HG03457 (cell line): ENCODE measurements around the gene KCNAB1.

ENCODE experiments used
- ATAC-seq: cut with Tn5 transposase; IDR thresholded peaks from one replicate; pipeline ENCODE4 v1.9.1; 2021; ENCODE audit warnings: moderate number of reproducible peaks; ENCODE audit not compliant: unreplicated experiment

KCNAB1 gene

DNA sequence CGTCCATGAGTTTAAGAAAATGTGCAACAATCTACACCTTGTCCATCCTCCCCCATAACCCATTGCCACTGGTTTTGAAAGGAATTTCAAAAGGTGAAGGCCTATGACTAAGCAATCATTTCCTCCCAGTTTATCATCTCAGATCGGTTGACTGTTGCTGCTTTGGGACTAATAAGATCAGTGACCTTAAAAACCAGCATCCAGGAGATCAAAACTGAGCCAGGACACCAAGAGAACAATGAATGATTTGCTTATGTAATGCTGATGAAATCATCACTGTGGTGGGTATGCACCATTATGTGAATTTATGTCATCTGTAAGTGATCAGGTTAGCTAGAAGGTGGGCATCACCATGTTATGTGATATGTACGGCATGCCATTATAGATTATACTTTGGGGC lies 239.0 kb downstream of the KCNAB1 start:
- ATAC-seq, result no peak

DNA sequence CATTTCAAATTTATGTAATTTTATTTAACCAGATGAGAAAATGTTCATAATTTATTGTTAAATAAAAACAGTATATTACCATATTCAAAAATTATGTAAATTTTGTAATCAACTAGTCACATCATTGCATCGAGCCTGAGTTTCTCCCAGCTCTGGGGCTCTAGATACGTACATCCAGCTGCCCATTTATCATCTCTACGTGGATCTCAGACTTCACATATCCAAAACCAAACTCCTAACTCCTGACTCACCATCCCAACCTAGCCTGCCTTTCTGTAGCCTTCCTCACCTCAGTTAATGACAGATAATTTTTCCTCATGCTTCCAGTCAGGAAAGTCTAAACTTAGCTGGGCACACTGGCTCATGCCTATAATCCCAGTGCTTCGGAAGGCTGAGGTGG lies 239.7 kb downstream of the KCNAB1 start:
- ATAC-seq, result no peak

- no peak for ATAC-seq
These were observed 240.6 kb downstream of the KCNAB1 start for GRCh38 chr3:156360963-156361362.

DNA sequence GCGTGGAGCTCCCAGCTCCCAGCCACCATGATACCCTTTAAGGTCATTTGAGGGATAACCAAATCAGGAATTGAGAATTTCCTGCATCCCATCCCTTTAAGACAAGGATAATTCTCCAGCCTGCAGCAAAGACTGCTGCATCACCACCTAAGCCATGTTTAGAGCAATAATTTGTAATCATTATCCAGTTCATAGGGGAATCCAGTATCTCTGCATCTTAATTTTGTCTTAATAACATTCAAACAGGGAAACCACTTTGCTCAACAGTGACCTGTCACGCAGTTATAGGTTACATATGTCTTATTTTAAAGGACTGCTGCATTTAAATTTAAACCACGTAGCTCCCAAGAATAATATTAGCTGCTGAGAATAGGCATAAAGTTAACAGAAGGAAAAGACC lies 246.2 kb downstream of the KCNAB1 start:
- ATAC-seq, result no peak

DNA sequence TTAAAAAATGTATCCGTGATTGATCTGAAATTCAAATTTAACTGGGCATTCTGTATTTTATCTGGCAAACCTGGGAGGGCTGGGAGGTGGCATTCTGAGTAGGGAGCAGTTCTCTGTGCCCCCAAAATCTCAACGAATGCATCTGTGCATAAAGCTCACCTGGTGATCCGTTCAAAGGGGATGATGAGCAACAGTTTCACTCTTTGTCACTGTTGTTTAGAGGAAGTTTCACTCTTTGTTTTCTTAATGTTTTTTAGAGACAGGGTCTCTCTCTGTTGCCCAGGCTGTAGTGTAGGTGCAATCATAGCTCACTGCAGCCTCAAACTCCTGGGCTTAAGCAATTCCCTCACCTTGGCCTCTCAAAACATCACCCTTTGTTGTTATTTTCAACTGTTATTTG lies 247.8 kb downstream of the KCNAB1 start:
- ATAC-seq, result no peak

GRCh38 chr3:156371701-156372100 lies 251.3 kb downstream of the KCNAB1 start:
- no peak for ATAC-seq

DNA sequence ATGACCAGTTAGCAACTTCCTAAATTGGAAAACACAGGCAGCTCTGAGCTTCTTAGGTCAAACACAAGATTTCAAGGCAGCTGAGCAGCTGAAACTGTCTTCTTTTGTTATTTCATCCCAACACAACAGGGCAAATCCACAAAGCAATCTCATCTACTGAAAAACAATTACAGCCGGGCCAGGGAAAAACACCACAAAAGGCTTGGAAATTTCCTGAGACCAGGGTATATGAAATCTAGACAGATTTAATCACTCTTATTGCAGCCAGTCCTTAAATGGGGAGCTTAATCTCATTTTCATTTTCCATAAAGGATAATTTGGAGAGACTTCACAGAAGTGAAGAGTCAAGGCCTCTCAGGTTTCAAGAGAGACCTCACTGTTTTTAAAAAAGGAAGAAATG lies 252.7 kb downstream of the KCNAB1 start:
- ATAC-seq, result no peak

- ATAC-seq, result no peak
These were observed 253.3 kb downstream of the KCNAB1 start for GRCh38 chr3:156373654-156374053.

- ATAC-seq, result no peak
These were observed 255.8 kb downstream of the KCNAB1 start for GRCh38 chr3:156376199-156376598.

DNA sequence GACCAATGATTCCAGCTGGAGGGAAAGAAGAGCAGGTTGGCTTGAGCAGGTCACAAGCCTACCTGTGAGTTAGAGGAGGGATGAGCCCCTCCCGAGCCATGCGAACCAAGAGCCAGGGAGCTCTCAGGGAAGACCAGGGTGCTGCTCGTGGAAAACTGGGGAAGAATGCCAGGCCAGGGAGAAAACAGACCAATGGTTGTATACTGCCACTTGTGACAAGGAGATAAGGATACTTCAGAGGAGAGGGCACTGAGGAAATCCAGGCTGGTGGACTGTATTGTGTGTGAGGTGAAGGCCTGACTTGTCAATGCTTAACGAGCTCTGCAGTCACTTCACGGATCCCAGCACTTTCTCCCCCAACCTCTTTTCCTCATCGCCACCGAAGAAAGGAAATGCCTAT lies 256.9 kb downstream of the KCNAB1 start:
- no peak for ATAC-seq

GRCh38 chr3:156377718-156378117 lies 257.3 kb downstream of the KCNAB1 start:
- no peak for ATAC-seq

DNA sequence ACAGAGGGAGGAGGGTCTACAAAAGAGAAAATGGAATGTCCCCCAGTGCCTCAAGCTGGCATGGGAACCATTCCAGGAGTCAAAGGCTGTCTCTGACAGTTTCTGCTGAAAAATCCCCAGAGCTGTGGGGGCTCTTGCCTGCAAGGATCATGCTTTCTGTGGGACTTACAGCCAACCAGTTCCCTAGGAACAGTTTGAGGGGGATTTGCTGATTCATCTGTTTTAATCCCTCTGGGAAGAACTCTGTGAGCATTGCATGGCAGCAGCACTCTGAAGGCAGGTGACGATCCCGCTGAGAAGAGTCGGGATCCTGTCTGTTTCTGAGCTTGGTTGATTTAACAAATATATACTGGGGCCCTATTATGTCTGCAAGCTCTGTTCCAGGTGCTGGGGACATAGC lies 258.5 kb downstream of the KCNAB1 start:
- ATAC-seq, result no peak

- ATAC-seq, result no peak
These were observed 258.9 kb downstream of the KCNAB1 start for GRCh38 chr3:156379327-156379726.

- ATAC-seq, result no peak
These were observed 260.9 kb downstream of the KCNAB1 start for GRCh38 chr3:156381253-156381652.

DNA sequence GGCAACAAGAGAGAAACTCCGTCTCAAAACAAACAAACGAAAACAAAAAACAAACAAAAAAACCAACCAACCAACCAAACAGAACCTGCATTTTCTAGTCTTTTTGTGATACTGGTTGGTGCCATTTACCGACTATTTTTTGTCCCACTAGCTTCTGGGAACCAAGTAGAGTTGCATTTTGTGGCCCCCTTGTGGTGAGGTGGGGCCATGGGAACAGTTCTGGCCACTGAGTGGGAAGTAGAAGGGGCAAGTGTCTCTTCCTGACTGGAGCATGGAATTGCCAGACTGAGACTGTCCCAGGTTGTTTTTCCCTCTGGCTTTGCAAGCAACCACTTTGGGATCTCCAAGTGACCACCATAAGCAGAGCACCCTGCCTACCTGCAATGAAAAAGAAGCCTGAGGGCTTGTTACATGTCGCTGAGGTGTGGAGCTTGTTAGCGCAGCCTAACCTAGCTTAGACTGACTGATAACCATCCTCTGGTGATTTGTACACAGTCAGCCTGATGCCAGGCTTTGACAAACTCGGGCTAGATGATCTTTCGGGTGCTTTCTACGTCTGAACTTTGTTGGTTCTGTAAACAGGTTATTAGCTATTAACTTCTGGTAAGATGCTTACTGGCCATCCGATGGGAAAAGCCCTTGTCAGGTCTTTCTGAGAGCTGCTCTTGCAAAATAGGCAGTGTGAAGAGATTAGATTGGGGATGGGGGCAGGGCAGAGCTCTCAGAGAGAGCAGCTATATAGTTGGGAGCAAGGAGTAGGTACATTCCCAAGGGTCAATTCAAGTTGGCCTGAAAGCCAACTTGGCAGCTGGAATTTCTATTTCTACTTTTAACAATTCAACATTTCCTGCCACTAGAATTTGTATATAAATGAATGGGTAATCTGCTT lies 262.3 kb downstream of the KCNAB1 start:
- no peak for ATAC-seq

DNA sequence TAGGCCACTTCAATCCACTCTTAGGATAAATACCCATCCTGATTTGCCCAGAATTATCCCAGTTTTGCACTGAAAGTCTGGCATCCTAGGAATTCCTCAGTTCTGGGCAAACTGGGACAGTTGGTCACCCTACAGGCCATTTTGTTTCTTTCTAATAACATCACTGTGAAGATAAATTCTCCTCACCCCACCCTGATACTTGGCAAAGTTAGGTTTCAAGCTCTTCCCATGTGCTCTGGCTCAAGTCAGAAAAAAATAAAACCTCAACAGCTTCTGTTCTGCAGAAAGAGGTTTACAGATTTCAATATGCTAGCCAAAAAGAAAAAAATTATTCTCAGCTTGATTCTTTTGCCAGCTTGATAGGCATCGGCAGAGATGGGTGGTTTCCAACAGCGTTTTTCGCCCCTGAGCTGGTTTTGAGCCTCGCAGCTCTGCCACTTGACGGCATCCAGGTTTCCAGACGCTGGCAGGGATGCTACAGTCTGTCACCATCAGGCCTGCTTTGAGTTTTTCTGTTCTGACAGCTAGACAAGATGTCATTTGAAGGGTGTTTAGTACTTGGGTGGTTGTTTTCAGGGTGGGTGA lies 263.2 kb downstream of the KCNAB1 start:
- no peak for ATAC-seq

DNA sequence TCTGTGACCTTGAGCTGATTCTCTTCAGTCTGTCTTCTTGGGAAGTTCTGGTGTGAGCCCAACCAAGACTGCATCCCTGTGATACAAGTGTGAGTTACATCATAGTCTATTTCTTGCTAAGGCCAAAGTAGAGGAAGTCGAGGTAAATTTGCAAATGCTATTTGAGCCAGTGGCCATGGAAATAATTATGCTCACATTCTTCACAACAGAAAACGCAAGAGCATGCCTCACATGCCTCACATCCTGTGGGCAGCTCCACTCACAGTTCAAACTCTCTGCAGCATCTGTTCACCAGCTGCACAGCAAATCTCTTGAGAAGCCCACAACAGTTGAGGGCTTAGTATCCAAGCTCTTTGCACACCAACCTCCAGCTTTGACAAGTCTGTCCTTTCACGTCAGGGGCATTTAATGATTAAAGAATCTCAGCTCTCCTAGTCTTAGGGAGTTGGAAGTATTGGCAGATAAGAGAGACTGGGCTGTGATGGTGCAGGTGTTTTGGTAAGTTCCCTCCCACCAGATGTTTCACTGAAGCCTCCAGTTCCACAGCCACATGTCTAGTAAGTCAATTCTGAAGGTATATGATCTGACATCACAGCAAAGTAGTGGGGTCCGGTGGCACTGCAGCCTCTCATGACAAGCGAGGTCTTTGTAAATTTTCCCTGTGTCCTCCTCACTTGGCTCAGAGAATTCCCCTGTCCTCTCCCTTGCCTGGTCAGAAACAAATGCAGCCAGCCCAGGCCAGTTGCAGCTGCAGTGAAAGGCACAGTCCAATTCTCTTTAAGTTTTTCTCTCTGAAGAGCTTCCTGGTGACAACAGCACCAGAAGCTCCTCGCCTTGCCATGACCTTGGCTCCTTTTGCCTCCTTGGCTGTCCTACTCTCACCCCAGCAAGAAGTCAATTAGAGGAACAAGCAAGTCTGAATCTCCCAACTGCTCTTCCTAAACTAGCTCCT lies 268.4 kb downstream of the KCNAB1 start:
- no peak for ATAC-seq

- ATAC-seq, result no peak
These were observed 269.1 kb downstream of the KCNAB1 start for GRCh38 chr3:156389449-156389950.

DNA sequence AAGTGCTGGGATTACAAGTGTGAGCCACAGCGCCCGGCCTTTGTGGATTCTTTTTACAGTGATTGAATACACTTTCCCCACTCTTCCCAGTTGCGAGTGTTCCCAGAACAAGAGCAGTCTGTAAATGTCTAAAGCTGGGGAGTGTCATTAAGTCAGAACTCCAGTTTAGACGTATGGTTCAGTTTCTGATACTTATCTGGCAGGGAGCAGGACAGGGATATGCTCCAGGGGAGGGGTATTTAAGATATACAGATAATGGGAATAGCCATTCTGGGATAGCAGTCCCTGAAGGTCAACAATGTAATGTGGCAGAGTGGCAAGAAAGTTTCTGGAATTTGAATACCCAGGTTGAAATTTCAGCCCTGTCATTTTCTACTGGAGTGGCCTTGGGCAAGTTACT lies 270.5 kb downstream of the KCNAB1 start:
- ATAC-seq, result no peak

- ATAC-seq, result no peak
These were observed 275.8 kb downstream of the KCNAB1 start for GRCh38 chr3:156395961-156396710.

- ATAC-seq, result no peak
These were observed 276.5 kb downstream of the KCNAB1 start for GRCh38 chr3:156396851-156397250.
